Suprapubic skin (tissue), 4 donors: ENCODE data around the gene NGDN. TPM values are rescaled to one million over a fixed set of nuclear protein-coding genes. Genes with fewer than 3 reads are reported as not detected.

Experiments
- DNase-seq, 2 donors: peaks; one replicate each; pipeline ENCODE4 v3.0.0-alpha.2; 2019; ENCODE audit warnings: low spot score in 2 of 2
- H3K27ac ChIP-seq: fragments of 200-600 bp; sonication (generic); one replicate; pipeline ENCODE4 v1.5.1; 2019
- H3K27me3 ChIP-seq: fragments of 200-600 bp; sonication (generic); one replicate; pipeline ENCODE4 v1.5.1; 2019
- H3K36me3 ChIP-seq: fragments of 200-600 bp; sonication (generic); one replicate; pipeline ENCODE4 v1.5.1; 2019
- H3K4me1 ChIP-seq: fragments of 200-600 bp; sonication (generic); one replicate; pipeline ENCODE4 v1.5.1; 2019
- H3K4me3 ChIP-seq: fragments of 200-600 bp; sonication (generic); one replicate; pipeline ENCODE4 v1.5.1; 2019; ENCODE audit warnings: mild to moderate bottlenecking
- H3K9me3 ChIP-seq: fragments of 200-600 bp; sonication (generic); one replicate; pipeline ENCODE4 v1.5.1; 2019
- CTCF ChIP-seq, 2 donors: fragments of 200-600 bp in 1 of 2; fragments of 450-650 bp in 1 of 2; sonication (generic) in 1 of 2; IDR thresholded peaks; one replicate each; pipeline ENCODE4 v1.5.1; 2016 to 2019; ENCODE audit warnings: antibody characterized with exemption in 2 of 2, mild to moderate bottlenecking in 1 of 2, moderate library complexity in 1 of 2
- EP300 ChIP-seq: sonication (generic); formaldehyde crosslinking; IDR thresholded peaks from one replicate; pipeline ENCODE4 v1.6.1; 2017; ENCODE audit warnings: antibody characterized with exemption
- POLR2A ChIP-seq, 2 donors: fragments of 450-650 bp; IDR thresholded peaks; one replicate each; pipeline ENCODE4 v1.6.1; 2017; ENCODE audit warnings: antibody characterized with exemption in 2 of 2, mild to moderate bottlenecking in 2 of 2, moderate library complexity in 2 of 2
- POLR2AphosphoS5 ChIP-seq, 3 donors: sonication (generic); formaldehyde crosslinking; IDR thresholded peaks; one replicate each; pipeline ENCODE4 v1.6.1; 2017; ENCODE audit warnings: antibody characterized with exemption in 3 of 3
- WGBS: methylation state at CpG from one replicate; pipeline ENCODE4 v1.1.5; 2018; 5-methylcytosine and 5-hydroxymethylcytosine counted together
- total RNA-seq, 4 donors: library from RNA; depleted of rRNA; stranded (reverse); fragments of >200 nt; gene quantifications; one replicate each; pipeline ENCODE4 v1.1.0, GENCODE V29; 2016

The NGDN gene
- total RNA-seq, 4 donors from 2014 or later = 31.1 to 61.4 (median 46.5) TPM

DNA sequence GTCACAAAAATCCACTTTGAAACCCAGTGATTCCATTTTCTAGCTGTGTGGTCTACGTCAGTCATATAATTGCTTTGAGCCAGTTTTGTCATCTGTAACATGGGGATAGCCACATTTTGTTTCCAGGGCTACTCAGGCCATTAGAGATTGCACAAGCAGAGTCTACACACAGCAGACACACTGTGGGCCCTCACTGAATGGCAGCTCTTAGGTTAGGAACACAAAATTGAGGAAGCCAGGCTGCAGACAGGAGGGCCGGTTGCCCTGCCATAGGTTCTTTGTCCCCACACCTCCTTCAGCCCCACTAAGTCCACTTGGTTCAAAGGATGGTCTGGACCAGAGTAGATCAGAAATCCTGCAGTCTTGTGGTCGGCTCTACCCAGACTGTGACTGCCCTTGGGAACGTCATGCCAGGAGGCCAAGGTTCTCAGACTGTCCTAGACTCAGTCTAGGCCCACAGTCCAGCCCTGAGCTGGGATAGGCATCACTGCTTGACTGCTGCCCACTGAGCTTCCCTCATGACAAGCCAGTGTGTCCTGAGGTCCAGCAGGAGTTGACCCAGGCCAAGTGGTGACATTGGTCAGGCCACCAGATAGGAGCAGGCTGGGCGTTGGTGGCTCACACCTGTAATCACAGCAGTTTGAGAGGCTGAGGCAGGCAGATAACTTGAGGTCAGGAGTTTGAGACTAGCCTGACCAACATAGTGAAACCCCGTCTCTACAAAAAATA lies 30.2 kb upstream of the NGDN start:
- Histone ChIP-seq H3K9me3 (no peaks in the 10 kb centered on the region), H3K4me3 (no peak overlapping the region), H3K27me3 (no peaks in the 10 kb centered on the region), H3K4me1 (no peaks in the 10 kb centered on the region), H3K27ac (no peak overlapping the region), H3K36me3 (no peaks in the 10 kb centered on the region)
- WGBS = 91% methylated on average over 6 of the region's 6 CpGs
- peak in 1 of 2 donors; percentile 33 for DNase-seq
- TF ChIP-seq EP300 = no peak
- no peak for TF ChIP-seq CTCF (IDR thresholded peaks at IDR 0.05)
- TF ChIP-seq POLR2AphosphoS5 (IDR thresholded peaks at IDR 0.05) = no peak
- TF ChIP-seq POLR2A (IDR thresholded peaks at IDR 0.05) = no peak

DNA sequence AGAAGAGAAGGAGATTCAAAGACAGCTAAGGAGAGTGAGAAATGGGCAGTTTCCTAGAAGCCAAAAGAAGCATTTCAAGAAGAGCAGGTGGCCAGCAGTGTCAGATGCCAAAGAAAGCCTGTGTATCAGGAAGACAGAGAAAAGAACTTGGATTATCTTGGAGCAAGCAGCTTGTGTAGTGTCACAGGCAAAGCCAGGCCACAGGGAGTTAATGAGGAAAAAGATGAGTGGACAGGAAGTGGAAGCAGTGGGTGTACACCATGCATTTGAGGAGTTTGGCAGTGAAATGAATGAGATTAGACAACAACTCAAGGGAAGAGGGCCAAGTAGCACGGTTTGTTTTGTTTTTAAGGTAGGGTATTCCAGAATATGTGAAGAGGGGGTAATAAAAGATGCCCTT lies 28.4 kb upstream of the NGDN start:
- Histone ChIP-seq H3K27me3 (no peaks in the 10 kb centered on the region), H3K9me3 (no peaks in the 10 kb centered on the region), H3K4me1 (peaks cover 5% of the 10 kb centered on the region), H3K4me3 (no peak overlapping the region), H3K27ac (no peak overlapping the region), H3K36me3 (no peaks in the 10 kb centered on the region)
- WGBS = 4% methylated on average over 1 of the region's 1 CpG
- TF ChIP-seq CTCF (IDR thresholded peaks at IDR 0.05) = no peak
- no peak for TF ChIP-seq POLR2A (IDR thresholded peaks at IDR 0.05)
- TF ChIP-seq EP300 = no peak
- no peak for TF ChIP-seq POLR2AphosphoS5 (IDR thresholded peaks at IDR 0.05)
- no peak for DNase-seq

- 94% methylated on average over 6 of the region's 9 CpGs for WGBS
- Histone ChIP-seq H3K4me1 (peaks cover 13% of the 10 kb centered on the region), H3K36me3 (no peaks in the 10 kb centered on the region), H3K27me3 (no peaks in the 10 kb centered on the region), H3K27ac (no peak overlapping the region), H3K9me3 (no peaks in the 10 kb centered on the region), H3K4me3 (no peak overlapping the region)
- TF ChIP-seq CTCF (IDR thresholded peaks at IDR 0.05) = no peak
- TF ChIP-seq EP300 = no peak
- no peak for TF ChIP-seq POLR2A (IDR thresholded peaks at IDR 0.05)
- no peak for TF ChIP-seq POLR2AphosphoS5 (IDR thresholded peaks at IDR 0.05)
- DNase-seq = no peak
Observed at GRCh38 chr14:23442721-23443356, 26.7 kb upstream of the NGDN start.

- peaks cover 13% of the 10 kb centered on the region for H3K4me1 ChIP-seq
- H3K27me3 ChIP-seq = no peaks in the 10 kb centered on the region
- H3K27ac ChIP-seq = no peak overlapping the region
- H3K36me3 ChIP-seq = no peaks in the 10 kb centered on the region
- TF ChIP-seq POLR2A (IDR thresholded peaks at IDR 0.05) (no peak), POLR2AphosphoS5 (IDR thresholded peaks at IDR 0.05) (no peak), EP300 (no peak), CTCF (IDR thresholded peaks at IDR 0.05) (no peak)
- H3K9me3 ChIP-seq = no peaks in the 10 kb centered on the region
- 80% methylated on average over 11 of the region's 11 CpGs for WGBS
- DNase-seq = no peak
- H3K4me3 ChIP-seq = no peak overlapping the region
Observed at GRCh38 chr14:23443411-23443812, 26.1 kb upstream of the NGDN start.

- Histone ChIP-seq H3K9me3 (no peaks in the 10 kb centered on the region), H3K36me3 (no peaks in the 10 kb centered on the region), H3K4me1 (peaks cover 13% of the 10 kb centered on the region), H3K27ac (no peak overlapping the region), H3K27me3 (no peaks in the 10 kb centered on the region), H3K4me3 (no peak overlapping the region)
- TF ChIP-seq POLR2AphosphoS5 (IDR thresholded peaks at IDR 0.05) (no peak), CTCF (IDR thresholded peaks at IDR 0.05) (no peak), EP300 (no peak)
- WGBS = 85% methylated on average over 6 of the region's 6 CpGs
- no peak for DNase-seq
Observed at GRCh38 chr14:23443881-23444280, 25.6 kb upstream of the NGDN start.
